GM18951 (cell line): ENCODE measurements around the gene PDZK1IP1.

Source experiments
- POLR2A ChIP-seq: IDR thresholded peaks from 4 replicates; pipeline ENCODE4 v1.6.1; 2011; ENCODE audit warnings: mild to moderate bottlenecking; ENCODE audit not compliant: insufficient read length, insufficient read depth; ENCODE audit errors: extremely low read depth
- in situ Hi-C: fragments of 300-500 bp; cut with MboI; formaldehyde crosslinking; loops from one replicate; pipeline ENCODE4 v1.12.0; 2022; ENCODE audit warnings: low sequenced_read_pairs, mixed read lengths, inconsistent platforms; ENCODE audit not compliant: unreplicated experiment

Gene PDZK1IP1

GRCh38 chr1:47216278-47217059 is 26.6 kb upstream of the PDZK1IP1 start:
- in situ Hi-C loops, result loop anchor here (25.0 kb wide), 1 partner anchor 496 kb away; no protein-coding TSS in a partner anchor
- no peak for TF ChIP-seq POLR2A

GRCh38 chr1:47215713-47216112 is 25.9 kb upstream of the PDZK1IP1 start:
- TF ChIP-seq POLR2A, result no peak
- in situ Hi-C loops, result loop anchor here (25.0 kb wide), 1 partner anchor 497 kb away; no protein-coding TSS in a partner anchor

GRCh38 chr1:47214549-47214948 is 24.7 kb upstream of the PDZK1IP1 start:
- in situ Hi-C loops, result loop anchor here (25.0 kb wide), 1 partner anchor 498 kb away; no protein-coding TSS in a partner anchor
- no peak for TF ChIP-seq POLR2A

- in situ Hi-C loops, result loop anchor here (25.0 kb wide), 1 partner anchor 499 kb away; no protein-coding TSS in a partner anchor
Measured at GRCh38 chr1:47213230-47213963, 23.6 kb upstream of the PDZK1IP1 start.

GRCh38 chr1:47212636-47213229 is 22.9 kb upstream of the PDZK1IP1 start:
- TF ChIP-seq POLR2A, result no peak
- in situ Hi-C loops, result loop anchor here (25.0 kb wide), 1 partner anchor 500 kb away; no protein-coding TSS in a partner anchor

More at GRCh38 chr1:47213230-47213963, 23.6 kb upstream of the PDZK1IP1 start:
- no peak for TF ChIP-seq POLR2A

GRCh38 chr1:47211796-47212269 is 22.0 kb upstream of the PDZK1IP1 start:
- no peak for TF ChIP-seq POLR2A
- in situ Hi-C loops, result loop anchor here (25.0 kb wide), 1 partner anchor 500 kb away; no protein-coding TSS in a partner anchor

GRCh38 chr1:47210666-47211065 is 20.8 kb upstream of the PDZK1IP1 start:
- in situ Hi-C loops, result loop anchor here (25.0 kb wide), 1 partner anchor 502 kb away; no protein-coding TSS in a partner anchor

GRCh38 chr1:47209725-47210325 is 20.0 kb upstream of the PDZK1IP1 start:
- TF ChIP-seq POLR2A, result no peak

More at GRCh38 chr1:47210666-47211065, 20.8 kb upstream of the PDZK1IP1 start:
- TF ChIP-seq POLR2A, result no peak

GRCh38 chr1:47209091-47209490 is 19.3 kb upstream of the PDZK1IP1 start:
- in situ Hi-C loops, result loop anchor here (25.0 kb wide), 1 partner anchor 503 kb away; no protein-coding TSS in a partner anchor
- no peak for TF ChIP-seq POLR2A

More at GRCh38 chr1:47209725-47210325, 20.0 kb upstream of the PDZK1IP1 start:
- in situ Hi-C loops, result loop anchor here (25.0 kb wide), 1 partner anchor 502 kb away; no protein-coding TSS in a partner anchor

- TF ChIP-seq POLR2A, result no peak
- in situ Hi-C loops, result loop anchor here (25.0 kb wide), 1 partner anchor 504 kb away; no protein-coding TSS in a partner anchor
Measured at GRCh38 chr1:47208374-47208850, 18.6 kb upstream of the PDZK1IP1 start.

- no peak for TF ChIP-seq POLR2A
- in situ Hi-C loops, result loop anchor here (25.0 kb wide), 1 partner anchor 504 kb away; no protein-coding TSS in a partner anchor
Measured at GRCh38 chr1:47207803-47208373, 18.1 kb upstream of the PDZK1IP1 start.

- in situ Hi-C loops, result loop anchor here (25.0 kb wide), 1 partner anchor 506 kb away; no protein-coding TSS in a partner anchor
- TF ChIP-seq POLR2A, result no peak
Measured at GRCh38 chr1:47205918-47206317, 16.1 kb upstream of the PDZK1IP1 start.

- in situ Hi-C loops, result loop anchor here (25.0 kb wide), 1 partner anchor 509 kb away; no protein-coding TSS in a partner anchor
Measured at GRCh38 chr1:47203504-47203903, 13.7 kb upstream of the PDZK1IP1 start.
